ENCODE data around the gene GGNBP2.

GGNBP2 gene

DNA sequence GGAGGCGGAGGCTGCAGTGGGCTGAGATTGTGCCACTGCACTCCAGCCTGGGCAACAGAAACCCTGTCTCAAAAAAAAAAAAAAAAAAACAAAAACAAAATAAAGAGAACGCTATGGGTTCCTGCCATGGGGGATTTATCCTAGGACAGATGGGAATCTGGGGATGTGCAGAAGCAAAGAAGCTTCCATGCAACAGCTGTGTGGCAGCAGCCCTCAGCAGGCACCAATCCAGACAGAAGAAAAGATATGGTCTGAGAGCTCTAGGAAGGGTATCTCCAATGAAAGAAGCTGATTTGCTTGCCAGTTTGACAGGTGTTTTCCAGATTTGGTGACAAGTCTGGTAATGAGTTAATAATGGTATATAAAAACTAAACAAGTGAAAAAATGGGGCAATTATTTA, 21.6 kb upstream of the GGNBP2 start:
- Histone ChIP-seq H3K27ac (ENCODE audit: low read depth, low read length) (no peak overlapping the region), H3K4me1 (ENCODE audit: insufficient read depth, low read length) (no peaks in the 10 kb centered on the region), H3K36me3 (ENCODE audit: insufficient read depth, low read length) (peaks cover 93% of the 10 kb centered on the region), H3K9ac (ENCODE audit: low read depth, low read length) (no peak overlapping the region), H3K27me3 (ENCODE audit: insufficient read depth, low read length) (no peaks in the 10 kb centered on the region), H3K9me3 (ENCODE audit: insufficient read depth, low read depth, low read length) (no peaks in the 10 kb centered on the region), H3K4me3 (ENCODE audit: low read length) (no peak overlapping the region)
- 95% methylated on average over 2 of the region's 2 CpGs for WGBS

DNA sequence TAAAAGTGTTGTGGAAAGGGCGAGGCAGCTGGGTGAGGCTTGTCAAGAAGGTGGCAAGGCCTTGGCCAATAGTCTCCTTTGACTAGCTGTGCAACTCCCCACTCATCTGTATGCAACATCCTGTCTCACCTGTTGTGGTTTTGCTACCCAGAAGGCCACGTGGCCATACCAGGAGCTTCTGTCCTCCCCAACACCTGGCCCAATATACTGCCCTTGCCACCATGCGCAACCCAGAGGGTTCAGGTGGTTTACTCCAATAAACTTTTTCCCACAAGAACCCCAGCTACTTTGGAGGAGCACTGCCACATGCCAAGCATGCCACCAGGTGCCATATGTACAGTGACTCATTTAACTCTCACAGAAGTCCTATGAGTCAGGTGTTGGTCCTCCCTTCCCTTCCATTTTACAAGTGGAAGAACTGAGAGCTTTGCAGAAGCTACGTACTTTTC, 20.3 kb upstream of the GGNBP2 start:
- H3K4me1 ChIP-seq (ENCODE audit: insufficient read depth, low read length): no peaks in the 10 kb centered on the region
- H3K27ac ChIP-seq (ENCODE audit: low read depth, low read length): no peak overlapping the region
- H3K9ac ChIP-seq (ENCODE audit: low read depth, low read length): no peak overlapping the region
- 94% methylated on average over 4 of the region's 4 CpGs for WGBS
- peaks cover 95% of the 10 kb centered on the region for H3K36me3 ChIP-seq (ENCODE audit: insufficient read depth, low read length)
- no peaks in the 10 kb centered on the region for H3K9me3 ChIP-seq (ENCODE audit: insufficient read depth, low read depth, low read length)
- H3K27me3 ChIP-seq (ENCODE audit: insufficient read depth, low read length): no peaks in the 10 kb centered on the region
- no peak overlapping the region for H3K4me3 ChIP-seq (ENCODE audit: low read length)

DNA sequence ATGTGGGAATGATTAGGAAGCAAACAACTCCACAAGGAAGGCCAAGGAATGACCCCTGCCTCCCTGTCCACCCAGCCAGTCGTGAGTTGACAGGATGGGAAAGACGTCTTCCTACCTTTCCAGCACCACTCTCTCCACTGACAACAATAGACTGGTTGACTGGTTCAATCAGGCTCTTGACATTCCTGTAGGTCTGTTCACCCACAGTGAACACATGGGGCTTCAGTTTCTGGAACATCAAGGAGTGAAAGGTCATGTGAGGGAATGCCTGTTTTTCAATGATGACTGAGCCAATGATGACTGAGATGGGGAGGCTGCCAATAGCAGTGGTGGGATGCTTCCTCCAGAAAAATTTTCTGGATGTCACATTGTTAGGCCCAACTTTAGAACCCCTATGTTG, 19.6 kb upstream of the GGNBP2 start:
- Histone ChIP-seq H3K27ac (ENCODE audit: low read depth, low read length) (no peak overlapping the region), H3K27me3 (ENCODE audit: insufficient read depth, low read length) (no peaks in the 10 kb centered on the region), H3K4me1 (ENCODE audit: insufficient read depth, low read length) (no peaks in the 10 kb centered on the region), H3K9ac (ENCODE audit: low read depth, low read length) (no peak overlapping the region), H3K9me3 (ENCODE audit: insufficient read depth, low read depth, low read length) (no peaks in the 10 kb centered on the region), H3K4me3 (ENCODE audit: low read length) (no peak overlapping the region), H3K36me3 (ENCODE audit: insufficient read depth, low read length) (peaks cover 95% of the 10 kb centered on the region)
- WGBS: 96% methylated on average over 2 of the region's 2 CpGs

DNA sequence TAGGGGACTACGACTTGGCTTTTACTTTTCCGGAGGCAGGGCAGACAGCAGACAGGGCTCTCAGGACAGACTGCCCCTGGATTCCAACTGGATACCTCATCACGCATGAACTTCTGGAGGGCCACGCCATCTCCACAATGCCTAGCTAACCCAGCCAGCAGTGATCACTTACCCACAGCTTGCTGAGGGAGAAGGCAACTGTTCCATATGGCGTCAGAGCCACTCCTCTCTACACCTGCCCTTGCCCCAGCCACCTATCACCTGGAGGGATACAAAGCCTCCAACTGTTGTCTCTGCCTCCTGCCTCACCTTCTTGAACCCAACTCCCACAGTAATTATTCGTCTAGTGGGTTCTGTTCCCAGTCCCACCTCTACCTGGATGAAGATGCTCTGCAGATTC, 18.8 kb upstream of the GGNBP2 start:
- 94% methylated on average over 6 of the region's 6 CpGs for WGBS
- Histone ChIP-seq H3K4me3 (ENCODE audit: low read length) (no peak overlapping the region), H3K36me3 (ENCODE audit: insufficient read depth, low read length) (peaks cover 94% of the 10 kb centered on the region), H3K4me1 (ENCODE audit: insufficient read depth, low read length) (no peaks in the 10 kb centered on the region), H3K27me3 (ENCODE audit: insufficient read depth, low read length) (no peaks in the 10 kb centered on the region), H3K27ac (ENCODE audit: low read depth, low read length) (no peak overlapping the region), H3K9ac (ENCODE audit: low read depth, low read length) (no peak overlapping the region), H3K9me3 (ENCODE audit: insufficient read depth, low read depth, low read length) (no peaks in the 10 kb centered on the region)

DNA sequence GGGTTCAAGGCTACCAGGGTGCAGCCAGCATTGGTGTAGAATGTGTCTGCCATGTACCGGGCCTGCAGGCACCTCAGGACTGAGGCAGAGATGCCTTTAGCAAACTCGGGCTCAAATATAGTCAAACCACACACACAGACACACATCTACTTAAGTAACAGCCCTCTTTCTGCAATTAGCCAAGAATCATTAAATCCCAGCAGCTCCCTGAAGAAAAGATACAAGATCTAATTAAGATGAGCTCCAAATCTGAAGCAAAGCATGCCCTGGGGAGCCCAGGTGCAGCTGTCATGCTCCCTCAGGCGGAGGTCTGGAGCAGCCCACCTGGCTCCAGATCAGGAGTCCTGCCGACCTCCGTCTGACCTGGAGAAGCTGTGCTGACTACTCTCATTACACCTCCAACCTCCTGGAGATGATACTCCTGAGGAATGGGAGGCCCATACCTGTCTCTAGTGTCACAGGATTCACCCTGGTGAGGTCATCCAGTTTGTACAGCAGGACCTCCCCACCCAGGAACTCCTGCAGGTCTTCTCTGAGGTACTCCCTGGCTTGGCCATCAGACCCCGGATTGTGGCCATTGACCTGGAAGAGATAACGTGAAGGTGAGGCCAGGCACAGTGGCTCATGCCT, 17.0 kb upstream of the GGNBP2 start:
- 95% methylated on average over 7 of the region's 7 CpGs for WGBS
- no peak overlapping the region for H3K9ac ChIP-seq (ENCODE audit: low read depth, low read length)

DNA sequence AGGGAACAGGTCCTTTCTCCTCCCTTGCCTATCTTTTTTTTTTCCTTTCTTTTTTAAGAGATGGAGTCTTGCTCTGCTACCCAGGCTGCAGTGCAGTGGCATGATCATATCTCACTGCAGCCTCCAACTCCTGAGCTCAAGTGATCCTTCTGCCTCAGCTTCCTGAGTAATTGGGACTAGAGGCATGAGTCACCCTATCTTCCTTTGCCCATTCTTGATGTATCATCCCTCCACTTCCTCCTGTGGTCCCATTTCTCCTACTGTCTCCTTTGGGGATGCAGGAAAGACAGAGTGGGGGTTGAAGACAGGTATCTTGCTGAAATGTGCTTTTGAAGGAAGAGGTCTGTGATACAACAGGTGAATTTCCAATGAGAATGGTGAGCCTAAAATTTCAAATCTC, 15.6 kb upstream of the GGNBP2 start:
- no peak overlapping the region for H3K27ac ChIP-seq (ENCODE audit: low read depth, low read length)
- peaks cover 5% of the 10 kb centered on the region for H3K4me1 ChIP-seq (ENCODE audit: insufficient read depth, low read length)
- no peak overlapping the region for H3K9ac ChIP-seq (ENCODE audit: low read depth, low read length)
- H3K4me3 ChIP-seq (ENCODE audit: low read length): no peak overlapping the region
- no peaks in the 10 kb centered on the region for H3K9me3 ChIP-seq (ENCODE audit: insufficient read depth, low read depth, low read length)
- peaks cover 95% of the 10 kb centered on the region for H3K36me3 ChIP-seq (ENCODE audit: insufficient read depth, low read length)
- H3K27me3 ChIP-seq (ENCODE audit: insufficient read depth, low read length): no peaks in the 10 kb centered on the region

More for the DNA sequence above, 17.0 kb upstream of the GGNBP2 start:
- H3K27me3 ChIP-seq (ENCODE audit: insufficient read depth, low read length): no peaks in the 10 kb centered on the region
- no peak overlapping the region for H3K27ac ChIP-seq (ENCODE audit: low read depth, low read length)
- no peaks in the 10 kb centered on the region for H3K4me1 ChIP-seq (ENCODE audit: insufficient read depth, low read length)
- no peaks in the 10 kb centered on the region for H3K9me3 ChIP-seq (ENCODE audit: insufficient read depth, low read depth, low read length)
- peaks cover 96% of the 10 kb centered on the region for H3K36me3 ChIP-seq (ENCODE audit: insufficient read depth, low read length)
- no peak overlapping the region for H3K4me3 ChIP-seq (ENCODE audit: low read length)

DNA sequence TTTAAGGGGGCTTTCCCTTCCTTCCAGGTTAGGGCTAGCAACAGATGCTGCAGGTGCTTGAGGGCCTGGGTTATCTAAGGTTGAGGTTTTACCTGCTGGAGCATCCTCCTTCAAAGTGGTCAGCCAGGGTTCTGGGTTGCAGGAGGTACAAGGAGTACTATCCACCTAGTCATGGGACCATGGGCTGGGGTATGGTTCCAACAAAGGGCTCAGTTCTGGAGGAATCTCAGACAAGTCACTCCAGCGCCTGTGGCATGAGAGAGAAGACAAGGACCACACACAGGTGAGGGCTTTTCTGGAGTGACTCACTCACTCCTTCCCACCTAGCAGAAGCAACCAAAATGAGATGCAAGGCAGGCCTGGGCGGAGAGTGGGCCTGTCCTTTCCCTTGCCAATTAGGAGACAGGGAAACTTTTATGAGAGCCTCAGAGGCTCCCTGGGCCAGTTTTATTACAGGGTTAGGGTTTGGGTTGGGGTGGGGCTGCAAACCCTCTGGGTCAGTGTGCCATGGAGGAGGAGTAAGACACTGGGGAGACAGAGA, 12.2 kb upstream of the GGNBP2 start:
- Histone ChIP-seq H3K27ac (ENCODE audit: low read depth, low read length) (no peak overlapping the region), H3K27me3 (ENCODE audit: insufficient read depth, low read length) (no peaks in the 10 kb centered on the region), H3K9me3 (ENCODE audit: insufficient read depth, low read depth, low read length) (no peaks in the 10 kb centered on the region), H3K9ac (ENCODE audit: low read depth, low read length) (no peak overlapping the region), H3K4me3 (ENCODE audit: low read length) (no peak overlapping the region), H3K36me3 (ENCODE audit: insufficient read depth, low read length) (peaks cover 72% of the 10 kb centered on the region), H3K4me1 (ENCODE audit: insufficient read depth, low read length) (peaks cover 5% of the 10 kb centered on the region)
- WGBS: 98% methylated on average over 2 of the region's 2 CpGs

DNA sequence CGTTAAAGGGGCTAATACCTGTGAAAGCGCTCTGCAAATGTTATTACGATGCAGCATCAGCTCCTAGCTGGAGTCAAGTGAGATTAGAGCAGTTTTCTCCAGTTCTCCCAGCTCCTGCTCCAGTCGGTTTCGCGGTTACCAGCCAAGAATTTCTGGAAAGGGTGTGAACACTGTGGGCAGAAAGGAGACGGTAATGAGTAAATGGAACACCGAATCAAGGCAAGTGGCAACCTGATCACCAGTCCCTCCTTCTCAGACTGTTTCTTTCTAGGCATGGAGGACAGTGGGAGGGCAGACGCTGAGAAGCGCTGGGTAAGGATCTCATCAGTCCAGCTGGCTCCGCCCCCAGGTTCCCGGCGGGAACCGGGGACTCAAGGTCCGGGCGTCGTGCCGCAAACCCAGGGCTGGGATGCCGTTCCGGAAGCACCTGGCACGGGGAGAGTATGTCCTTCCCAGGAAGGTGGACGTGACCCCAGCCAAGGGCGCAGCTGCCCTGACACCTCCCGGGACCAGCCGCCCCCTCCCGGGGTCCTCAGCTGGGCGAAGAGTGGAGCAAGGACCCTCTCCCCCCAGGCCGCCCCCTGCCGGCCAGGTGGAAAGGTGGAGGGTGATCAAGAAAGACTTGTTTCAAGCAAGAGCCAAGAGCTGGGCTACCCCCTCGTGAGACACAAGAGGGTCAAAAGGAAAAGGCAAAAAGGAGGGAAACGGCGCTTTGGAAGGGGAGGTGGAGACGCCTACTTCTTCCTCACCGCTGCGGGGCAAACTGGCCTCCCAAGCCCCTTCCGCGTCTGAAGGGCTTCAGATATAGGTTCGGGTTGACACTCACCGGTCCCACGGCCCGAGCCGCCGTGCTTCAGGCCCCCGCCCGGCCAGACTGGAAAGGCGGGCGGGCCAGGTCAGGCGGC, 10.5 kb upstream of the GGNBP2 start:
- no peaks in the 10 kb centered on the region for H3K9me3 ChIP-seq (ENCODE audit: insufficient read depth, low read depth, low read length)
- H3K4me1 ChIP-seq (ENCODE audit: insufficient read depth, low read length): peaks cover 5% of the 10 kb centered on the region
- peak overlapping the region; percentile 98 for H3K27ac ChIP-seq (ENCODE audit: low read depth, low read length)
- peaks cover 67% of the 10 kb centered on the region for H3K36me3 ChIP-seq (ENCODE audit: insufficient read depth, low read length)
- H3K27me3 ChIP-seq (ENCODE audit: insufficient read depth, low read length): no peaks in the 10 kb centered on the region
- peak overlapping the region; percentile 98 for H3K9ac ChIP-seq (ENCODE audit: low read depth, low read length)
- 11% methylated on average over 48 of the region's 48 CpGs for WGBS
- H3K4me3 ChIP-seq (ENCODE audit: low read length): peak overlapping the region; percentile 94

DNA sequence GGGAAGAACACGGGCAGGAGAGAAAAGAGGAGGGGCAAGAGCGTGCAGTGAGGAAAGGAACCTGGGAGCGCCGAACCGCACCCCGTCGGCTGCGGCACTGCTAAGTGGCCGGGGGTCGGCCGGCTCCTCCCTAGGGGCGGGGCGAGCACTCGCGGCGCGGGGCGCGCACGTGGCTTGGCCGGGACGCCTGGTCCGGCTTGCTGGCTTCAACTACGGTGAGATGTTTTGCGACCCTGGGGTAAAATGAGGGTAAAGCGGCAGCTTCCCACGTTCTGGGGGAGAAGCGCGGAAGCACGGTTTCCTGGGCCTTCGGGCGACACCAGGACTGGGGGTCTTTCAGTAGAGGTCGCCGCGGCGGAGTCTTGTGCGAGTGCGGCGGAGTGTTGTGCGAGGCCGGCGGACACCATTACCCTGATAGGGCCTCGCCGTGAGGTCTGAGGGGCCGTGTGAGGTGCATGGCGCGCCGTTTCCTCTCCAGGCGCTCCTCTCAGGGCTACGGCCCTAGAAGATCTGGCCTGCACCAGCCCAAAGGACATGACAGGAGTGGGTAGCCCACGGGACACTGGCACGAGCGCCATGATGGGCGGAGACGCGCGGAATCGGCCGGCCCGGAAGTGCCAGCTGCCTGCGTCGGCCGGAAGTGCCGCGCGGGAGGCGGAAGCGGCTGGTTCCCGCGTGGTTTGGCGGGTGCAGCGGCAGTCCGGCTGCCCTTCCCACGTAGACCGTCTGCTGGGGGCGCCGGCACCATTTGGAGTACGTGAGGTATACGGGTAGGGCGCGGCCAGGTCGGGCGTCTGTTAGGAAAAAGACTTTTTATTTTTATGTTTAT, 9.7 kb upstream of the GGNBP2 start, which contains the start of the genes MYO19 and PIGW:
Gene MYO19 (minus strand): TSS at position 29 of the 829 bp plus-strand sequence. CDS start 2,330 bp downstream, outside the sequence.
Gene PIGW (plus strand): TSS at position 148 of the 829 bp plus-strand sequence. CDS start 2,115 bp downstream, outside the sequence.
- H3K4me3 ChIP-seq (ENCODE audit: low read length): peak within 1 kb of the TSS; percentile 94
- no peaks in the 10 kb centered on the region for H3K27me3 ChIP-seq (ENCODE audit: insufficient read depth, low read length)
- peaks cover 5% of the 10 kb centered on the region for H3K4me1 ChIP-seq (ENCODE audit: insufficient read depth, low read length)
- H3K27ac ChIP-seq (ENCODE audit: low read depth, low read length): peak within 1 kb of the TSS; percentile 98
- H3K9ac ChIP-seq (ENCODE audit: low read depth, low read length): peak within 1 kb of the TSS; percentile 98
- H3K36me3 ChIP-seq (ENCODE audit: insufficient read depth, low read length): peaks cover 58% of the 10 kb centered on the region
- H3K9me3 ChIP-seq (ENCODE audit: insufficient read depth, low read depth, low read length): no peaks in the 10 kb centered on the region
- under 1% methylated on average over 83 of the region's 83 CpGs for WGBS

DNA sequence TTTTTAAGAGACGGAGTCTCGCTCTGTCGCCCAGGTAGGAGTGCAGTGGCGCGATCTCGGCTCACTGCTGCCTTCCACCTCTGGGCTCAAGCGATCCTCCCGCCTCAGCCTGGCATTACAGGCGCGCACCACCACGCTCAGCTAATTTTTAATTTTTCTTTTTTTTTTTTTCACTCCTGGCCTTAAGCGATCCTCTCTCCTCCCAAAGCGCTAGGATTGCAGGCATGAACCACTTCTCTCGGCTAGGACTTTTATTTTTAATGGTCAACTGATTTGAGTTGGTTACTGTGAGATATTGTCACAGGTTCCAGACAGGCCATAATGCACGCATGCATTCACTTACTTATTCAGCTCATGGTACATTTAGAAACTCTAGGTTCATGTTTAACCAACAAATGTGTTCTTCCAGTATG, 9.0 kb upstream of the GGNBP2 start:
- 12% methylated on average over 15 of the region's 15 CpGs for WGBS
- H3K9me3 ChIP-seq (ENCODE audit: insufficient read depth, low read depth, low read length): no peaks in the 10 kb centered on the region
- peaks cover 53% of the 10 kb centered on the region for H3K36me3 ChIP-seq (ENCODE audit: insufficient read depth, low read length)
- peak overlapping the region; percentile 98 for H3K27ac ChIP-seq (ENCODE audit: low read depth, low read length)
- H3K4me3 ChIP-seq (ENCODE audit: low read length): peak overlapping the region; percentile 94
- H3K27me3 ChIP-seq (ENCODE audit: insufficient read depth, low read length): no peaks in the 10 kb centered on the region
- H3K9ac ChIP-seq (ENCODE audit: low read depth, low read length): peak overlapping the region; percentile 98
- H3K4me1 ChIP-seq (ENCODE audit: insufficient read depth, low read length): peaks cover 5% of the 10 kb centered on the region
